Activated CD4-positive, alpha-beta memory T cell treated with anti-CD3 and anti-CD28 coated beads for 36 hours (primary cell): ENCODE results near the gene STAC3. TPM values are rescaled to one million over a fixed set of nuclear protein-coding genes. Genes with fewer than 3 reads are reported as not detected.

ENCODE experiments used
- CTCF ChIA-PET: fragments of 350-600 bp; sonication (Branson Sonifier 250); formaldehyde crosslinking; loops from one replicate; lab custom pipeline; 2021; ENCODE audit warnings: antibody characterized with exemption, inconsistent platforms; lab: Charles Lee
- POLR2A ChIA-PET: fragments of 350-600 bp; sonication (Branson Sonifier 250); formaldehyde crosslinking; loops from one replicate; lab custom pipeline; 2021; ENCODE audit warnings: antibody characterized with exemption; lab: Charles Lee
- DNase-seq: peaks from one replicate; pipeline ENCODE4 v3.0.0-alpha.2; 2020
- H3K27ac Mint-ChIP-seq: one replicate; pipeline ENCODE4 v1.8.0; 2021; ENCODE audit warnings: mixed read lengths
- H3K27me3 Mint-ChIP-seq: one replicate; pipeline ENCODE4 v1.8.0; 2021; ENCODE audit warnings: mixed read lengths
- H3K36me3 Mint-ChIP-seq: one replicate; pipeline ENCODE4 v1.8.0; 2021; ENCODE audit warnings: mixed read lengths
- H3K4me1 Mint-ChIP-seq: one replicate; pipeline ENCODE4 v1.8.0; 2021; ENCODE audit warnings: low read depth, mixed read lengths
- H3K4me3 Mint-ChIP-seq: one replicate; pipeline ENCODE4 v1.8.0; 2021; ENCODE audit warnings: mild to moderate bottlenecking, mixed read lengths
- H3K9me3 Mint-ChIP-seq: one replicate; pipeline ENCODE4 v1.8.0; 2021; ENCODE audit warnings: mixed read lengths
- intact Hi-C: fragments of 100-400 bp; cut with micrococcal nuclease; formaldehyde crosslinking; loops from one replicate; pipeline ENCODE4 v1.15.1; 2023
- total RNA-seq, 2 experiments: library from RNA; stranded (reverse); gene quantifications; one replicate each; pipeline ENCODE4 v1.2.3, GENCODE V29; 2021

Gene STAC3
- total RNA-seq, 2 experiments from 2014 or later, result 1.9 to 2.0 TPM

DNA sequence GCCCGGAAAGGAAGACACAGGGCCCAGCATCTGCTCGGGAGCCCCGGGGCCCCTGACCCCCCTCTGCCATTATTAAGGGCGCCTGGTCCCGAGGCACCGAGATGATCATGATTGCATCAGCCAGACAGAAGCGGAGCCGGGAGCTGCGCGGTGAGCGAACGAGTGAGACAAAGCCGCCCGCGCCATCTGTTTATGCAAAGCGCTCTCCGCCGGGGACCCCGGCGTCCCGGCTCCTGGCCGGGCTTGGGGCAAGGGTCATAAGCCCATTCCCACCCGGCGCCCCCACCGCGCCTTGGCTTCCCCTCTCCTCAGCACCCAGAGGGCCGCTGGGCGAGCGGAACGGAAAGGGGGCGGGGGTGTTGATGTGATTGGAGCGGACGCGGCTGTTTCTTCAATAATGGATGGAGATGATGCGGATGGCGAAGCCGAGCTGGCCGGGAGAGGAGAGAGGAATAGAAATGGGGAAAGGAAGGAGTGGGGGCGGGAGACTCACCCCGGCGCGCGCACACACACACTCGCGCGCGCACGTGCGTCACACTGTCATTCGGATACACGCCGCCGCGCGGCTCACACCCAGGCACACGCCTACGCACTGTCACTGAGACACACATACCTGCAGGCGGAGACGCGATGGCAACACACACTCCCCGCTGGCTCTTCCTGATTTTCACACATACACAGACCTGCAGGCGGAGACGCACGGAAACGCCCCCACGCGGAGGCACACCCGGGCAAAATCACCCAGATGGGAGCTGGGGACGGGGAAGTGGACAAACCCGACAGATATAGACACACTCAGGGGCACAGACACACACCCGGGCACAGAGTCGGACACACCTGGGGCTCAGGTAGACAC is 10.7 kb downstream of the STAC3 start:
- ChIA-PET POLR2A (interaction anchor here (0.6 to 3.9 kb wide), 8 partner anchors 10 to 130 kb away, joined by 3 to 38 read pairs (median 6); partner anchors contain the start of genes SHMT2 and STAT6), CTCF (interaction anchor here (0.7 to 15.0 kb wide), 17 partner anchors 13 to 222 kb away, joined by 3 to 447 read pairs (median 4); partner anchors contain the start of genes GLI1, LRP1, NXPH4 and SHMT2)
- H3K4me1 Mint-ChIP-seq, result peaks cover 55% of the 10 kb centered on the region
- peak overlapping the region; percentile 75 for H3K27ac Mint-ChIP-seq
- peaks cover 2% of the 10 kb centered on the region for H3K36me3 Mint-ChIP-seq
- H3K9me3 Mint-ChIP-seq, result no peaks in the 10 kb centered on the region
- peak overlapping the region; percentile 82 for H3K4me3 Mint-ChIP-seq
- intact Hi-C loops, result loop anchor here (5.0 kb wide), 1 partner anchor 128 kb away; the partner anchor contains the start of gene STAT6
- peaks cover 39% of the 10 kb centered on the region for H3K27me3 Mint-ChIP-seq
- DNase-seq, result peak; percentile 83

DNA sequence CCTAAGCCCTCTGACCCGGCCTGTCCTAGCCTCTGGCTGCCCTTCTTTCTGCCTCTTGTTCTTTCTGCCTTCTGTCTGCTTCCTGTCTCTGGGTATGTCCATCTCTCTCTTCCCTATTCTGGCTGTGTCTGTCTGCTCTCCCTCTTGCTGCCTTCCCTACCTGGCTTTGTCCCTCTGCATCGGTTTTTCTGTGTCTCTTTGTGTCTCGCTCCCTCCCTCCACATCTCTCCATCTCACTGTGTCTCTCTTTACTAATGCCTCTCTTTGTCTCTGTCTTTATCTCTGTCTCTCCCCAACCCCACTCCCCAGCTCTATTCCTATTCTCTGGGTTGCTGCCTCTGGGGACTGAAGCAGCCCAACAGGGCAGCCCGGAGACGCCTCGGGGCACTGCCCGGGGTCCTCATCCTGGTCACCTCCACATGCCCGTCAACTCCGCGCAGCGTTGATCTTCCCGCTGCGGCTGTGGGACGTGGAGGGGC is 11.4 kb downstream of the STAC3 start:
- H3K9me3 Mint-ChIP-seq, result no peaks in the 10 kb centered on the region
- H3K36me3 Mint-ChIP-seq, result peaks cover 5% of the 10 kb centered on the region
- peaks cover 39% of the 10 kb centered on the region for H3K27me3 Mint-ChIP-seq
- intact Hi-C loops, result loop anchor here (1.0 to 5.0 kb wide), 5 partner anchors 10 to 283 kb away; partner anchors contain the start of genes DDIT3, MBD6, SHMT2 and STAT6
- H3K27ac Mint-ChIP-seq, result peak overlapping the region; percentile 54
- DNase-seq, result no peak
- CTCF ChIA-PET, result interaction anchor here (0.6 to 15.0 kb wide), 28 partner anchors 8 to 371 kb away, joined by 3 to 447 read pairs (median 4); partner anchors contain the start of genes GLI1, NXPH4, SHMT2 and STAC3
- H3K4me1 Mint-ChIP-seq, result peaks cover 57% of the 10 kb centered on the region
- POLR2A ChIA-PET, result interaction anchor here (0.6 to 3.9 kb wide), 6 partner anchors 9 to 484 kb away, joined by 3 to 38 read pairs (median 8); partner anchors contain the start of genes SHMT2 and STAT6
- H3K4me3 Mint-ChIP-seq, result peak overlapping the region; percentile 82

DNA sequence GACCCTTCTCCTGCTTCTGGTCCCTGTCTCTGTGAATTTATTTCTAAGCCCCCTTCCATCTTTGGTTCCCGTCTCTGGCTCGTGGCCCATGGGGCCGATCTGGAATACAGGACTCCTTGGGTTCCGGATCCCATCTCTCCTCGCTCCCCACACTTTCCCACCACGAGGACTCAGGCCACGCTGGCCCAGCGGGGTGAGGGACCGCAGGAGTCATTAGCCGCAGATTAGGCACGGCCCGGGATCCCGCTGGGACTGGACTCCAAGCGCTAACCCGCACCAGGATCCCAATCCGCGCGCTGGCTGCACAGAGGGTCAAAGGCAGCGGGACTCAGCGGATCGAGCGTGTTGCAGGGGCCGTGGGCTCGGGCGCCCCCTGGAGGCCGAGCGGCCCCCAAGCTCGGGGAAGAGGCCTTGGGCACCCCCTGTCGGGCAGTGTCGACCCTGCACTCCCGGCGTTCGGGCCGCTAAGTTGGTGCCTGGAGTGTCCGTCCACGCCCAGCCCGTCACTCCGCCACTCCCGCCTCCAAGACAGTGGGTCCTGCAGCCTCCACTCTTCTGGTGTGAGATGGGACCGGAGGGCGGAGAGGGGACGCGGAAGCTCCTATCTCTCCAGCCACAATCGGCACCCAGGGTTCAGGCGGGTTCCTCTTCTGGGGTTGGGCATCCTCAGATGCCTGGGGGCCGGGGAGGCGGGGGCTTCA is 12.0 kb downstream of the STAC3 start:
- peak overlapping the region; percentile 82 for H3K4me3 Mint-ChIP-seq
- H3K9me3 Mint-ChIP-seq, result no peaks in the 10 kb centered on the region
- no peak overlapping the region for H3K27ac Mint-ChIP-seq
- peaks cover 60% of the 10 kb centered on the region for H3K4me1 Mint-ChIP-seq
- intact Hi-C loops, result loop anchor here (1.0 to 5.0 kb wide), 4 partner anchors 10 to 283 kb away; partner anchors contain the start of genes DDIT3, MBD6 and SHMT2
- peaks cover 11% of the 10 kb centered on the region for H3K36me3 Mint-ChIP-seq
- peaks cover 39% of the 10 kb centered on the region for H3K27me3 Mint-ChIP-seq
- POLR2A ChIA-PET, result interaction anchor here (0.6 to 3.9 kb wide), 5 partner anchors 9 to 483 kb away, joined by 3 to 38 read pairs (median 9); partner anchors contain the start of genes SHMT2 and STAT6
- CTCF ChIA-PET, result interaction anchor here (0.6 to 15.0 kb wide), 25 partner anchors 9 to 370 kb away, joined by 3 to 447 read pairs (median 4); partner anchors contain the start of genes GLI1, NXPH4, SHMT2 and STAC3
- peak; percentile 93 for DNase-seq

DNA sequence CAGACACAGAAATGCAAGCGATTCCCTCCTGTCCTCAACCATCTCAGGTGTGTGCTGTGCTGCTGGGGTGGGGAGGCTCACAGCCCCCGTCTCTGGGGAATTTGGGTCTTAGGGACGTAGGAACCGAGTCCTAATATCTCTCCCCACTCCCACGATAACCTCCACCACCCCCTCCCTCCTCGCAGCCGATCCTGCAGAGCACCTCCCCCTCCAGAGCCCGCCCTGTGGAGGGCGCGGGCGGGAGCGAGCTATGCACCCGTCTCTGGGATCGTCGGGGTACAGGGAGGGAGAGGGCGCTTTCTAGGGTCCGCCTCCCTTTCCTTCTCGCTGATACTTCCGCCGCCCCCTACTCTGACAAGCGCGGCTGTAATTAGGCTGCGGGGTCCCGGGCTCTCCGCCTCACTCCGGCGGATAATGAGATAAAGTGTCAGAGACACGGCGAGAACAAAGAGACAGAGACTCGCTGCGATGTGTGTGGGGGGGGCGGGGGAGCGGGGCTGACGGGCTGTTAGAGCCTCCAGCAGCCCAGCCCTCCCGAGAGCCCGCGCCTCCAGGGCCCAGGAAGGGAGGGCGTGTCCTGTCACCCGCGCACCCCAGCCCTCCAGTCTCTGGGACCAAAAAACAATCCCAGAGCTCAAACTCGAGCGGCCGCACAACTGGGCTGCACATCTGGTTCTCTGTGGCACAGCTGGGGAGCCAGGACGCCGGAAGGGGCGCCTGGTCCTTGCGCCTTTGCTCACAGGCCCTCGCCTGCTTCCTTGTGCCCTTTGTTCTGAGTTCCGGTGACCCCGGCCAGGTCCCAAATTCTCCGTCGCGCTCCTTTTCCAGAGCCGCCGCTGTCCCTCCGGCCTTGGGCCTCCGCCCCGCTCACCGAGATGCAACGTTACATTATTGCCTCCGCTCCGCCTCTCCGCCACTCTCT is 12.8 kb downstream of the STAC3 start:
- Mint-ChIP-seq H3K27ac (no peak overlapping the region), H3K4me1 (peaks cover 56% of the 10 kb centered on the region), H3K27me3 (peaks cover 39% of the 10 kb centered on the region), H3K4me3 (peak overlapping the region; percentile 82), H3K9me3 (no peaks in the 10 kb centered on the region), H3K36me3 (peaks cover 19% of the 10 kb centered on the region)
- peak; percentile 55 for DNase-seq
- ChIA-PET CTCF (interaction anchor here (0.6 to 15.0 kb wide), 16 partner anchors 10 to 237 kb away, joined by 3 to 447 read pairs (median 4); partner anchors contain the start of genes GLI1, NXPH4, SHMT2 and STAC3), POLR2A (interaction anchor here (1.5 to 3.9 kb wide), 4 partner anchors 8 to 126 kb away, joined by 3 to 38 read pairs (median 12); partner anchors contain the start of genes SHMT2 and STAT6)
- intact Hi-C loops, result loop anchor here (2.0 to 5.0 kb wide), 2 partner anchors 13 to 284 kb away; partner anchors contain the start of genes DDIT3 and MBD6

DNA sequence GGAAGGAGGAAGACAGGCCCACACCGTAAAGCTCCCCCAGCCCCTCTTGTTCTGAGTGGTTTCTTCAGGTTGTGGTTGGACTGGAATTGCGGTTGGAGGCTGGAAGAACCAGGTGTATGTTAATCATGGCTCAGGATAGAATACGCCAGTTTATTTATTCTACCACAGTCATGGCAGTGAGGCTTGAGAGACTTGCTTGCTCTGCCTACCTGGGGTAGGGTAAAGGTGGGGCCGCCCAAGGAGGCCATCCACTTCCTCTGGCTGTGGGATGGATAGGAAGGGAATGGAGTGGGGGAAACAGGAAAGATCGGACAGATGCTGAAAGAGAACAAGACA is 13.4 kb downstream of the STAC3 start:
- Mint-ChIP-seq H3K27me3 (peaks cover 35% of the 10 kb centered on the region), H3K4me1 (peaks cover 57% of the 10 kb centered on the region), H3K9me3 (no peaks in the 10 kb centered on the region), H3K4me3 (peak overlapping the region; percentile 46), H3K27ac (no peak overlapping the region), H3K36me3 (peaks cover 26% of the 10 kb centered on the region)
- ChIA-PET CTCF (interaction anchor here (2.3 to 15.0 kb wide), 3 partner anchors 10 to 22 kb away, joined by 8 to 447 read pairs (median 447); partner anchors contain the start of genes NXPH4, SHMT2 and STAC3), POLR2A (interaction anchor here (1.5 to 3.9 kb wide), 2 partner anchors 7 to 11 kb away, joined by 3 to 38 read pairs; partner anchors contain the start of gene SHMT2)
- no peak for DNase-seq
- intact Hi-C loops, result loop anchor here (5.0 kb wide), 1 partner anchor 285 kb away; the partner anchor contains the start of genes DDIT3 and MBD6

DNA sequence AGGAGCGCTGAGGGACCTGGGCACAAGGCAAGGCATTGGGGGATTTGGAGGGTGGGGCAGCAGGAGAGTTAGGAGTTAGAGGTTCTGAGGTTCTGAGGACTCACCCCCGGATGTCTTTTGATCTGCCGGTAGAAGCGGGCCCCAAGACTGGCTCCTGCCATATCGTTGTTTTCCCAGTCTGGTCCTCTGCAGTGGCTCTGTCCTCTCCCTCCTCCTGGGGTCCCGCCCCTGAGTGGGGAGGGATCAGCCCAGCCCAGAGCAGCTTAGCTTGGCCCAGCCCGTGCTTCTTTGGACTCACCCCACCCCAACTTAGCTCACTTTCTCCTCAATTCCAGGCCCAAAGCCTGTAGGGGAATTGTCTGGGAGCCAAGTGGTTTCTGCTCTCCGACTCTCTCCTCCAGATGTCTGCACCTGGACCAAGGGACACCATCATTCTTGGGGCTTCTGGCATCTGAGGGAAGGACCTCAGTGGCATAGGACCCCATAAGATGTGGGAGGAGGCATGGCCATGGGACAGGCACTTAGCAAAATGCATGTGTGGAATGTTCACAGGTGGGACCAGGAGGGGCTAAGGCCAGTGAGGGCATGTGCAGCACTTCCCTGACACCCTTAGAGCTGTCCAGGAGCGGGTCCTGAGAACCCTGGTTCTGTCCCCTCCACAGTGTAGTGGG is 13.9 kb downstream of the STAC3 start:
- intact Hi-C loops, result loop anchor here (5.0 kb wide), 1 partner anchor 285 kb away; the partner anchor contains the start of genes DDIT3 and MBD6
- no peaks in the 10 kb centered on the region for H3K9me3 Mint-ChIP-seq
- peaks cover 57% of the 10 kb centered on the region for H3K4me1 Mint-ChIP-seq
- DNase-seq, result no peak
- ChIA-PET CTCF (interaction anchor here (9.5 to 15.0 kb wide), 2 partner anchors 10 to 22 kb away, joined by 447 read pairs; partner anchors contain the start of genes NXPH4 and SHMT2), POLR2A (interaction anchor here (1.5 to 3.9 kb wide), 2 partner anchors 7 to 11 kb away, joined by 3 to 38 read pairs; partner anchors contain the start of gene SHMT2)
- H3K36me3 Mint-ChIP-seq, result peaks cover 31% of the 10 kb centered on the region
- no peak overlapping the region for H3K4me3 Mint-ChIP-seq
- no peak overlapping the region for H3K27ac Mint-ChIP-seq
- peaks cover 33% of the 10 kb centered on the region for H3K27me3 Mint-ChIP-seq

DNA sequence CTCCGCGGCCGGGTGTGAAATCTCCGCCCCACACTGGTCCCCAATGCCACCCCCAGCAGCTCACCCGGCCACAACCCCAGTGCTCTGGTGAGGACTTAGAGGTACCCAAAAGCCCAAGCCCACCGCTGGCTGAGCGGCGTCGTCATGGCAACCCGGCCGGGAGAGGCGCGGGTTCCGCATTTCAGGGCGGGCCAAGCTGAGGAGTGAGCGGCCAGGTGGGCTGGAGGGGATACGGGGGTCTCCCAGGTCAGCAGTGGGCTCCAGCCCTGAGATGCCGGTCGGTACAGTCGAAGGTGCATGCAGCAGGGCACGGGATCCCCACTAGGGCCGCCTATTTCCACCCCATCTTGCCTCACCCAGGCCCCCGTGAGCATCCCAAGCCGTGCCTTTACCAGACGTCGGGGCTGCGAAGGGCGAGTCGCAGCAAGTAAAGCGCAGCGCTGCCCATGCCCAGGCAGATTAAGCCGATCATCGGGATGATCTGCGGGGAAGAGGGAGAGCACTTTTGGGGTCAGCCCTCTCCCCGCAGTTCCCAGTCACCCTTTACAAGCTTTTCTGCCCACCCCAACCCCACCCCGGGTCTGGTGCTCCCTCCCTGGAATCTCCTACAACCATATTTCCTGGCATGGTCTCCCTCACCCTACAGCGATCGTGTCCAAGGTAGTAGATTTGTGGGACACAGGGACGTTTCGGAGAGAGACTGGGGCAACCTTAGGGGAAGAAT is 14.6 kb downstream of the STAC3 start:
- Mint-ChIP-seq H3K9me3 (no peaks in the 10 kb centered on the region), H3K4me1 (peaks cover 57% of the 10 kb centered on the region), H3K27me3 (peaks cover 26% of the 10 kb centered on the region), H3K36me3 (peaks cover 38% of the 10 kb centered on the region), H3K27ac (no peak overlapping the region), H3K4me3 (no peak overlapping the region)
- CTCF ChIA-PET, result interaction anchor here (9.5 to 15.0 kb wide), 2 partner anchors 9 to 21 kb away, joined by 447 read pairs; partner anchors contain the start of genes NXPH4 and SHMT2
- no peak for DNase-seq
- intact Hi-C loops, result loop anchor here (5.0 kb wide), 1 partner anchor 286 kb away; the partner anchor contains the start of genes DDIT3 and MBD6
- POLR2A ChIA-PET, result no interaction called here

DNA sequence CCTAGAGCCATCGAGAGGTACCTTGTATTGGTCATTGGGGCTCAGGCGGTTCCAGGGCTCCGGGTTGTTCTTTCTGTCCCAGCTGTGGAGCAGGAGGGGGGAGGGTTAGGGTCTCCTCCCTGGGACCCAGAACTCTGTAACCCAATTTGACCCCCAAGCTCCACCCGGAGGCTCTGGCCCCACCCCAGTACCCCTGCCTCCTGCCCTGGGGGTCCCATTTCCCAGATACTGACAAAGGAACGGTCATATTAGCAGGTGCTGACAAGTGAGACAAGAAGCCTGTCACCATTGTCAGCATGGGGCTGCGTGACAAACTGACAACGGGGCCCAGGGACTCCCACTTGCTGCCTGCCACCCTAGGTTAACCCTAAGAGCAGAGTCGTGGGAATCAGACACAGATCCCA is 15.3 kb downstream of the STAC3 start:
- Mint-ChIP-seq H3K9me3 (no peaks in the 10 kb centered on the region), H3K27ac (no peak overlapping the region), H3K4me3 (no peak overlapping the region), H3K4me1 (peaks cover 57% of the 10 kb centered on the region), H3K27me3 (peaks cover 23% of the 10 kb centered on the region), H3K36me3 (peaks cover 43% of the 10 kb centered on the region)
- POLR2A ChIA-PET, result no interaction called here
- DNase-seq, result no peak
- CTCF ChIA-PET, result interaction anchor here (15.0 kb wide), 1 partner anchor 20 kb away, joined by 447 read pairs; the partner anchor contains the start of gene NXPH4
- intact Hi-C loops, result loop anchor here (5.0 kb wide), 1 partner anchor 287 kb away; the partner anchor contains the start of genes DDIT3 and MBD6
